Right lobe of liver (tissue), 6 donors: ENCODE measurements around the gene BBOX1. TPM values are rescaled to one million over a fixed set of nuclear protein-coding genes. Genes with fewer than 3 reads are reported as not detected.

Experiments
- ATAC-seq, 4 donors: fragments of 200-7000 bp; cut with Tn5 transposase; one replicate each; pipeline ENCODE4 v1.9.1; 2020; ENCODE audit warnings: mild to moderate bottlenecking in 4 of 4, moderate library complexity in 4 of 4
- DNase-seq, 3 donors: peaks; one replicate each; pipeline ENCODE4 v3.0.0-alpha.2; 2020
- H3K27ac ChIP-seq, 3 donors: fragments of 200-600 bp; one replicate each; pipeline ENCODE4 v1.8.0; 2022
- H3K27me3 ChIP-seq, 2 donors: fragments of 200-600 bp; one replicate each; pipeline ENCODE4 v1.8.0; 2022
- H3K36me3 ChIP-seq, 4 donors: fragments of 200-600 bp; sonication (generic) in 1 of 4; one replicate each; pipeline versions ENCODE4 v1.5.1 to v1.8.0; 2017 to 2022; ENCODE audit warnings: control low read depth in 1 of 4
- H3K4me1 ChIP-seq, 4 donors: fragments of 200-600 bp; sonication (generic) in 1 of 4; one replicate each; pipeline versions ENCODE4 v1.5.1 to v1.8.0; 2017 to 2022; ENCODE audit warnings: control low read depth in 1 of 4
- H3K4me3 ChIP-seq, 3 donors: fragments of 200-600 bp; one replicate each; pipeline ENCODE4 v1.8.0; 2022
- H3K9me3 ChIP-seq, 4 donors: fragments of 200-600 bp; sonication (generic) in 1 of 4; one replicate each; pipeline versions ENCODE4 v1.5.1 to v1.8.0; 2017 to 2022; ENCODE audit warnings: control low read depth in 1 of 4
- POLR2A ChIP-seq: fragments of 450-650 bp; IDR thresholded peaks from one replicate; pipeline ENCODE4 v1.6.1; 2017; ENCODE audit warnings: antibody characterized with exemption, mild to moderate bottlenecking
- WGBS: methylation state at CpG from one replicate; pipeline ENCODE4 v1.1.6; 2018; ENCODE audit warnings: low coverage, low lambda C conversion rate; ENCODE audit not compliant: insufficient coverage; ENCODE audit errors: missing lambda C conversion rate; 5-methylcytosine and 5-hydroxymethylcytosine counted together
- intact Hi-C, 2 donors: fragments of 100-400 bp; cut with DNase I; formaldehyde crosslinking; loops; one replicate each; pipeline versions ENCODE4 v1.11.2 to v1.14.1; 2022
- total RNA-seq, 6 experiments: library from RNA; depleted of rRNA in 2 of 6; stranded (reverse); fragments of >200 nt in 2 of 6; fragmentation: NEBNext Ultra II Directional in 3 of 6; extraction: Animal tissue kit (Norgen Biotek cat#: 25700) in 3 of 6; gene quantifications; one replicate each; pipeline versions ENCODE4 v1.1.0 to v1.2.4, GENCODE V29; 2016 to 2023
- TF ChIP-seq, protein P1 (sequence below), 4 donors: fragments of 200-600 bp in 3 of 4; fragments of 450-650 bp in 1 of 4; IDR thresholded peaks; one replicate each; pipeline versions ENCODE4 v1.5.1 to v1.8.0; 2016 to 2022; ENCODE audit warnings: antibody characterized with exemption in 4 of 4, mild to moderate bottlenecking in 2 of 4
- donor health status: DM: no; HTN: yes; CAD: no.
- donor health status: DM: no; HTN: no; CAD: no.
- donor health status: DM: no; HTN: no; CAD: no.
- donor health status: DM: no; HTN: yes; CAD: no.
- donor health status: DM: no; HTN: yes; CAD: no.

BBOX1 gene
- total RNA-seq, 6 experiments from 2014 or later: 1.9 to 25.3 (median 13.9) TPM

DNA sequence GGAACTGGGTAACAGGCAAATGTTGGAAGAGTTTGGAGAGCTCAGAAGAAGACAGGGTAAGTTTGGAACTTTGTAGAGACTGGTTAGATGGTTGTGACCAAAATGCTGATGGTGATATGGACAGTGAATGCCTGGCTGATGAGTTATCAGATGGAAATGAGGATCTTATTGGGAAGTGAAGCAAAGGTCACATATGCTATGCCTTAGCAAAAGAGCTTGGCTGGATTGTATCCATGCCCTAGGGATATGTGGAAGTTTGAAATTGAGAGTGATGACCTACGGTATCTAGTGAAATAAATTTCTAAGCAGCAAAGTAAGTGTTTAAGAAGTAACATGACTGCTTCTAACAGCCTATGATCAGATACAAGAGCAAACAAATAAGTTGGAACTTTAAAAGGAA lies 17.8 kb downstream of the BBOX1 start:
- ATAC-seq: no peak
- no peak overlapping the region for H3K4me3 ChIP-seq
- no peak overlapping the region for H3K27ac ChIP-seq
- no peaks in the 10 kb centered on the region for H3K9me3 ChIP-seq
- no peaks in the 10 kb centered on the region for H3K27me3 ChIP-seq
- H3K36me3 ChIP-seq: no peaks in the 10 kb centered on the region
- 100% methylated on average over 1 of the region's 1 CpG for WGBS
- no peak for DNase-seq
- TF ChIP-seq POLR2A: no peak
- TF ChIP-seq, protein P1, sequence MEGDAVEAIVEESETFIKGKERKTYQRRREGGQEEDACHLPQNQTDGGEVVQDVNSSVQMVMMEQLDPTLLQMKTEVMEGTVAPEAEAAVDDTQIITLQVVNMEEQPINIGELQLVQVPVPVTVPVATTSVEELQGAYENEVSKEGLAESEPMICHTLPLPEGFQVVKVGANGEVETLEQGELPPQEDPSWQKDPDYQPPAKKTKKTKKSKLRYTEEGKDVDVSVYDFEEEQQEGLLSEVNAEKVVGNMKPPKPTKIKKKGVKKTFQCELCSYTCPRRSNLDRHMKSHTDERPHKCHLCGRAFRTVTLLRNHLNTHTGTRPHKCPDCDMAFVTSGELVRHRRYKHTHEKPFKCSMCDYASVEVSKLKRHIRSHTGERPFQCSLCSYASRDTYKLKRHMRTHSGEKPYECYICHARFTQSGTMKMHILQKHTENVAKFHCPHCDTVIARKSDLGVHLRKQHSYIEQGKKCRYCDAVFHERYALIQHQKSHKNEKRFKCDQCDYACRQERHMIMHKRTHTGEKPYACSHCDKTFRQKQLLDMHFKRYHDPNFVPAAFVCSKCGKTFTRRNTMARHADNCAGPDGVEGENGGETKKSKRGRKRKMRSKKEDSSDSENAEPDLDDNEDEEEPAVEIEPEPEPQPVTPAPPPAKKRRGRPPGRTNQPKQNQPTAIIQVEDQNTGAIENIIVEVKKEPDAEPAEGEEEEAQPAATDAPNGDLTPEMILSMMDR (IDR thresholded peaks at IDR 0.05): no peak
- peaks cover 0 to 16% (median 2%) of the 10 kb centered on the region in 4 donors for H3K4me1 ChIP-seq
- intact Hi-C loops: no loop called here

DNA sequence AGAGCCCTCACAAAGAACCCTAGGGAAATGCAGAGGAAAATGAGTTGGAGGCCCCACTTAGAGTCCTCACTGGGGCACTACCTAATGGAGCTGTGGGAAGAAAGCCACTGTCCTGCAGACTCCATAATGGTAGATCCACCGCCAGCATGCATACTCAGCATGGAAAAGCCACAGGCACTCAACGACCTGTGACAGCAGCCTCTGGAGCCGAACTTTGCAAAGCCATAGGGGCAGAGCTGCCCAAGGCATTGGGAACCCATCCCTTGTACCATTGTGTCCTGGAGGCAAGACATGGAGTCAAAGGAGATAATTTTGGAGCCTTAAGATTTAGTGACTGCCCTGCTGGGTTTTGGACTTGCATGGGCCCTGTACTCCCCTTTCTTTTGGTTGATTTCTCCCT lies 18.8 kb downstream of the BBOX1 start:
- Histone ChIP-seq H3K27ac (no peak overlapping the region), H3K36me3 (no peaks in the 10 kb centered on the region), H3K4me3 (no peak overlapping the region), H3K27me3 (no peaks in the 10 kb centered on the region), H3K4me1 (peaks cover 0 to 16% (median 2%) of the 10 kb centered on the region in 4 donors), H3K9me3 (no peaks in the 10 kb centered on the region)
- WGBS: 58% methylated on average over 2 of the region's 3 CpGs
- no peak for ATAC-seq
- no peak for TF ChIP-seq POLR2A
- intact Hi-C loops: no loop called here
- no peak for DNase-seq

DNA sequence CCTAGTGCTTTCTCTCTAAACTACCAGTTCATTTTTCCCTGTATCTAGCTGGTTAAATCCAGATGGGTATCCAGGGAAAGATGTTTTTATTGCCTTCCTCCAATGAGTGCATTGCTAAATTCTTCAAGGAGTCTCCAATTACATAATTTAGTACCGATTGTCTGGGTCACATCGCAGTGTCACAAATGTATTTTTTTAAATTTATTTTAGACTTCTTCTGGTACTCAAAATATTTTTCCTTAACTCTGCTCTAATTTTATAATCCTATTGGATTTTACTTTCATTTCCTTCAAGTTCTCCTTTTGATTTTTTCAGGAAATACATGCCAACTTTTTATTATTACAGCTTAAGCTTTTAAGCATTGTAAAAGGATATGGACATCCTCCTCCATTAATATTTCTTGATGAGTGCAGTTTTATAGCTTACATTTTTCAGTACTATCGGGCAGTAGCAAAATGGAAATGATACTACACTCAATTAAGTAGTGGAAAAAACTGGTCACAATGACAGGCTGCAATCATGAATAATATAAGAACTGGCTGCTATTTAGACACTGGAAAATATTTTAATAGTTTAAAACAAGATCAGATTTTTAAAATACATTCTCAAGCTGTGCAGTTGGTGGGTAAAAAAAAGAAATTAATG lies 20.3 kb downstream of the BBOX1 start:
- TF ChIP-seq POLR2A: no peak
- TF ChIP-seq, protein P1 (IDR thresholded peaks at IDR 0.05): no peak
- no peak for DNase-seq
- WGBS: 66% methylated on average over 3 of the region's 3 CpGs
- no peak for ATAC-seq
- intact Hi-C loops: no loop called here
- Histone ChIP-seq H3K4me3 (no peak overlapping the region), H3K36me3 (no peaks in the 10 kb centered on the region), H3K27me3 (no peaks in the 10 kb centered on the region), H3K9me3 (no peaks in the 10 kb centered on the region), H3K4me1 (peaks cover 0 to 5% (median 0%) of the 10 kb centered on the region in 4 donors), H3K27ac (no peak overlapping the region)

DNA sequence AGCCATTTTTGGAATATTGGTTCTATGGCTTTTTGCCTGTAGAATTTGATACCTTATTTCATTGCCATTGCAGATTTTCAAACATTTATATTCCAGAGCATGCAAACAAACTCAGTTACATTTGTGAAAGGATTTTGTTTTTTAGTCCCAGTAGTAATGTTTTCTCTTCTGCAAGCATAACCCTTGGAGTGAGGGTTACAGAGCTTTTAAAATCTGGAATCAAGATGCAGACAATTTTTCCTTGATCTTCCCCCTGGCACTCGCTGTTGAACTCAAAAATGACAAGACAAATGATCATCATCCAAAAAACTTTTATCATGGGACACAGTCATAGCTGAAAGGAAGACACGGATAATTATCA lies 20.8 kb downstream of the BBOX1 start:
- Histone ChIP-seq H3K9me3 (no peaks in the 10 kb centered on the region), H3K27me3 (no peaks in the 10 kb centered on the region), H3K27ac (no peak overlapping the region), H3K4me3 (no peak overlapping the region), H3K36me3 (no peaks in the 10 kb centered on the region), H3K4me1 (no peaks in the 10 kb centered on the region)
- ATAC-seq (no peak), DNase-seq (no peak)
- TF ChIP-seq, protein P1 (IDR thresholded peaks at IDR 0.05): no peak
- TF ChIP-seq POLR2A: no peak
- WGBS: 68% methylated on average over 2 of the region's 2 CpGs
- intact Hi-C loops: no loop called here

DNA sequence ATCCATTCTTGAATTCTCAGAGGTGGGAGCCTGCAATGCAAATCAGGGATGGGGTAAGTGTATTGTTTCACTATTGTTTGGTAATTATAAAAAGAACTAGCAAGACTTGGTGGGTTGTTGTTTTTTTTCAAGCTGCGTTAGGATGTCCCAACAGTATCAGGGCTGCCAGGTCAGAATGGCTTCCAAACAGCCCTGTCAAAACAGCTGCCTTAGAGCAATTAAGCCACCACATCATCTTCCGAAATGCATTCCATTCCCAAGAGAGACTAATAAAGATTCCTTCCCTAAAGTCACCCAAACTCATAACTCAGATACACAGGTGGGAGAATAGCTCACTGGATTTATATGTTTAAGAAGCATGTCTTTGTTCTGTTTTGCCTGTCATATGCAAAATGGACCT lies 23.5 kb downstream of the BBOX1 start:
- DNase-seq: no peak
- Histone ChIP-seq H3K9me3 (no peaks in the 10 kb centered on the region), H3K4me1 (no peaks in the 10 kb centered on the region), H3K27me3 (no peaks in the 10 kb centered on the region), H3K27ac (no peak overlapping the region), H3K4me3 (no peak overlapping the region), H3K36me3 (no peaks in the 10 kb centered on the region)
- 93% methylated on average over 2 of the region's 2 CpGs for WGBS
- no peak for ATAC-seq
- no peak for TF ChIP-seq POLR2A
- TF ChIP-seq, protein P1 (IDR thresholded peaks at IDR 0.05): no peak
- intact Hi-C loops: no loop called here
